Esophagus muscularis mucosa (tissue), 4 donors: Measurements from ENCODE around the gene SH3RF3. TPM values are rescaled to one million over a fixed set of nuclear protein-coding genes. Genes with fewer than 3 reads are reported as not detected.
A peak's percentile ranks its signal among the peaks of the same experiment; 100 is the strongest.

Source experiments
- DNase-seq: peaks from one replicate; pipeline ENCODE4 v3.0.0-alpha.2; 2017; ENCODE audit errors: extremely low spot score
- H3K27ac ChIP-seq, 4 donors: fragments of 200-600 bp; sonication (generic); replicated peaks in 1 of 4; 1 replicate in 3 of 4; 2 replicates in 1 of 4; pipeline ENCODE4 v1.5.1; 2016 to 2019; ENCODE audit warnings: mild to moderate bottlenecking in 1 of 4
- H3K27me3 ChIP-seq, 4 donors: fragments of 200-600 bp; sonication (generic); one replicate each; pipeline versions ENCODE4 v1.5.1 to v1.6.0; 2016 to 2019
- H3K36me3 ChIP-seq, 4 donors: fragments of 200-600 bp; sonication (generic); one replicate each; pipeline ENCODE4 v1.5.1; 2016 to 2019
- H3K4me1 ChIP-seq, 4 donors: fragments of 200-600 bp; sonication (generic); one replicate each; pipeline ENCODE4 v1.5.1; 2016 to 2019
- H3K4me3 ChIP-seq, 4 donors: fragments of 200-600 bp; sonication (generic); 1 replicate in 2 of 4; 2 replicates in 2 of 4; pipeline ENCODE4 v1.5.1; 2016 to 2019; ENCODE audit warnings: mild to moderate bottlenecking in 4 of 4, moderate library complexity in 1 of 4
- H3K9me3 ChIP-seq, 4 donors: fragments of 200-600 bp; sonication (generic); 1 replicate in 3 of 4; 2 replicates in 1 of 4; pipeline ENCODE4 v1.5.1; 2016 to 2019
- EP300 ChIP-seq: sonication (generic); formaldehyde crosslinking; IDR thresholded peaks from one replicate; pipeline ENCODE4 v1.6.1; 2017; ENCODE audit warnings: antibody characterized with exemption
- POLR2A ChIP-seq: fragments of 450-650 bp; IDR thresholded peaks from one replicate; pipeline ENCODE4 v1.6.1; 2017; ENCODE audit warnings: antibody characterized with exemption, moderate library complexity, mild to moderate bottlenecking, low read depth
- POLR2AphosphoS5 ChIP-seq, 2 donors: sonication (generic); formaldehyde crosslinking; IDR thresholded peaks; one replicate each; pipeline ENCODE4 v1.6.1; 2017; ENCODE audit warnings: antibody characterized with exemption in 2 of 2
- WGBS: methylation state at CpG from one replicate; pipeline ENCODE4 v1.1.5; 2018; 5-methylcytosine and 5-hydroxymethylcytosine counted together
- intact Hi-C: fragments of 100-400 bp; cut with DNase I; formaldehyde crosslinking; loops from one replicate; pipeline ENCODE4 v1.15.1; 2023
- total RNA-seq, 4 donors: library from RNA; depleted of rRNA; stranded (reverse); fragments of >200 nt; gene quantifications; one replicate each; pipeline versions ENCODE4 v1.1.0 to v1.2.1, GENCODE V29; 2016
- TF ChIP-seq, protein P1 (sequence below), 3 experiments: fragments of 200-600 bp in 2 of 3; fragments of 450-650 bp in 1 of 3; sonication (generic) in 2 of 3; IDR thresholded peaks; one replicate each; pipeline ENCODE4 v1.5.1; 2017 to 2019; ENCODE audit warnings: antibody characterized with exemption in 3 of 3, mild to moderate bottlenecking in 2 of 3, moderate library complexity in 1 of 3

The SH3RF3 gene
- total RNA-seq, 4 donors from 2014 or later: 6.3 to 17.5 (median 11.3) TPM

DNA sequence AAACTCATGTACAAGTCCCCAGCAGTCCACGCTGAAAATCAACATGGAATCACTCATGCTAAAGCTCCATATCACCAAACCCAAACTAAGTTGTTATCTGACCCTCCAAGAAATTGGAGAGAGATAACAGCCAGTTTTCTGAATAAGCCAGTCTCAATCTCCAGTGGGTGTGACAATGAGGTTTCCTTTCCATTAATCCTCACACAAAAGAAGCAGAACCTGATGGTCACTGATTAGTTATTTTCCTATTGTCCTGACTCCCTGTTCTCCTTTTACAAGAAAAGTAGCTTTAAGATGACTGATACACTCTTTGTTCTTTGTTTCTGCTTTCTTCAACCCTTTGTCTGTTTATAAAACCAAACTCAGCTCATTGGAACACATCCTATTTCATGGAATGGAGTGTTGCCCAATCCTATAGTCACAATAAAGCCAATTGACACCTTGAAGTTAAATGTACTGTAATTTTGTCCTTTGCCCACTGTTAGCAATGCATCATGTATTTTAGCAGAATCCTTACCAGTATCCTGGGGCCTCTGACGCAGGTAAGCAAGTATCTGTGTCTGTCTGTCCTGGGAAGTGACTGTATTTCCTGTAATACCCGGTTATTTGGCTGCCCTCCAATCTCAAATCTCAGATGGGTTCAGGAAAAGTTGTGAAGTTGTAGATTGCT, 30.6 kb upstream of the SH3RF3 start:
- TF ChIP-seq POLR2AphosphoS5 (IDR thresholded peaks at IDR 0.05) (no peak), EP300 (no peak), POLR2A (no peak)
- TF ChIP-seq, protein P1, sequence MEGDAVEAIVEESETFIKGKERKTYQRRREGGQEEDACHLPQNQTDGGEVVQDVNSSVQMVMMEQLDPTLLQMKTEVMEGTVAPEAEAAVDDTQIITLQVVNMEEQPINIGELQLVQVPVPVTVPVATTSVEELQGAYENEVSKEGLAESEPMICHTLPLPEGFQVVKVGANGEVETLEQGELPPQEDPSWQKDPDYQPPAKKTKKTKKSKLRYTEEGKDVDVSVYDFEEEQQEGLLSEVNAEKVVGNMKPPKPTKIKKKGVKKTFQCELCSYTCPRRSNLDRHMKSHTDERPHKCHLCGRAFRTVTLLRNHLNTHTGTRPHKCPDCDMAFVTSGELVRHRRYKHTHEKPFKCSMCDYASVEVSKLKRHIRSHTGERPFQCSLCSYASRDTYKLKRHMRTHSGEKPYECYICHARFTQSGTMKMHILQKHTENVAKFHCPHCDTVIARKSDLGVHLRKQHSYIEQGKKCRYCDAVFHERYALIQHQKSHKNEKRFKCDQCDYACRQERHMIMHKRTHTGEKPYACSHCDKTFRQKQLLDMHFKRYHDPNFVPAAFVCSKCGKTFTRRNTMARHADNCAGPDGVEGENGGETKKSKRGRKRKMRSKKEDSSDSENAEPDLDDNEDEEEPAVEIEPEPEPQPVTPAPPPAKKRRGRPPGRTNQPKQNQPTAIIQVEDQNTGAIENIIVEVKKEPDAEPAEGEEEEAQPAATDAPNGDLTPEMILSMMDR (IDR thresholded peaks at IDR 0.05): no peak
- intact Hi-C loops: no loop called here
- Histone ChIP-seq H3K4me1 (no peaks in the 10 kb centered on the region), H3K9me3 (peaks cover 0 to 3% (median 0%) of the 10 kb centered on the region in 4 donors), H3K27me3 (peaks cover 0 to 13% (median 0%) of the 10 kb centered on the region in 4 donors), H3K36me3 (no peaks in the 10 kb centered on the region), H3K4me3 (no peak overlapping the region), H3K27ac (no peak overlapping the region)
- WGBS: 50% methylated on average over 3 of the region's 3 CpGs
- DNase-seq: no peak

DNA sequence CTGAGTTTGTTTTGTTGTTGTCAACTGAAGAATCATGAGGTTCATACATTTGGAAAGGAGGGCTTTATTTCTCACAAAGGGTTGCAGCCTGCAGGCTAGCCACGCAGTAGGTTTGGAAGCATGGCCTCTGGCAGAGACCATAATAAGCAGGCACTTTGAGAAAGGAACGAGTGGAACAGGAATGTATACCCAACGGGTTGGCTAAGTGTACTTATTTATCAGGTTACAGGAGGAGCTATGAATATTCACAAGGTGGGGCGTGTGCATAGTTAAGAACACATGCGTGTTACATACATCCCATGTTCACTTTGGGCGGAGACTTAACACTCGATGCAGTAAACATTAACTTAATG, 30.1 kb upstream of the SH3RF3 start:
- no peaks in the 10 kb centered on the region for H3K36me3 ChIP-seq
- 78% methylated on average over 7 of the region's 7 CpGs for WGBS
- peaks cover 0 to 13% (median 0%) of the 10 kb centered on the region in 4 donors for H3K27me3 ChIP-seq
- intact Hi-C loops: no loop called here
- H3K4me1 ChIP-seq: no peaks in the 10 kb centered on the region
- TF ChIP-seq POLR2AphosphoS5 (IDR thresholded peaks at IDR 0.05) (no peak), EP300 (no peak), POLR2A (no peak)
- TF ChIP-seq, protein P1 (IDR thresholded peaks at IDR 0.05): no peak
- peaks cover 0 to 3% (median 0%) of the 10 kb centered on the region in 4 donors for H3K9me3 ChIP-seq
- no peak overlapping the region for H3K4me3 ChIP-seq
- H3K27ac ChIP-seq: no peak overlapping the region
- peak; percentile 50 for DNase-seq

DNA sequence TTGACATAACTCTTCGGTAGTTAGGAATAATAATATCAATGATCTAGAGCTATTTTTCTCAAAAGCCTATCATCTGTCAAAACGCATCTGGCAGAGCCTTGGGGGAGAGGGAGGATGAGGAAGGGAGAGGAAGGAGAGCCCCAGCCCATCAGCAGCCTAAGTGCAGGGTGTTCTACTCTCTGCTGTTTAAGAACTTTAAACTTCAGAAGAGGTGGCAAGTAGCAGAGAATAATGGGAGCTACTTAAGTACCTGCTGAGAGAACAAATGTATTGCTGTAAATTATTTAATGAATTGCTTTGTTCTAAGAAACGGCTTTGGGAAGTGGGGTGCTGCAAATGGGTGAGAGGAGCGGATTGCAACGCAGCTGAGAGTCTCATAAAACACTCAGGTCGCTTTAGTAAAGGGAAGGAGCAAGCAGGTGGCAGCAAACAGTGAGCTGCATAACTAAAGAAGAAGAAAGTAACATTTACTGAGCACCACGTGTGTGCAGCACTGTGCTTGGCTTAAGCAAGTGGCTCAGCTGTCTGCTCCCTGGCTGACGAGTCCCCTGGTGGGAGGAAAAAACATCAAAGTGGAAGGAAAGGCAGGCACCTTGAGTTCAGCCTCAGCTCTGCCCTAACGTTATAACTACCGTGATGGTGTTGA, 26.3 kb upstream of the SH3RF3 start:
- Histone ChIP-seq H3K9me3 (no peaks in the 10 kb centered on the region), H3K4me3 (no peak overlapping the region), H3K36me3 (no peaks in the 10 kb centered on the region), H3K4me1 (no peaks in the 10 kb centered on the region), H3K27ac (no peak overlapping the region), H3K27me3 (peaks cover 0 to 13% (median 0%) of the 10 kb centered on the region in 4 donors)
- WGBS: 34% methylated on average over 10 of the region's 10 CpGs
- DNase-seq: no peak
- TF ChIP-seq EP300 (no peak), POLR2AphosphoS5 (IDR thresholded peaks at IDR 0.05) (no peak), POLR2A (no peak)
- TF ChIP-seq, protein P1 (IDR thresholded peaks at IDR 0.05): no peak
- intact Hi-C loops: no loop called here

DNA sequence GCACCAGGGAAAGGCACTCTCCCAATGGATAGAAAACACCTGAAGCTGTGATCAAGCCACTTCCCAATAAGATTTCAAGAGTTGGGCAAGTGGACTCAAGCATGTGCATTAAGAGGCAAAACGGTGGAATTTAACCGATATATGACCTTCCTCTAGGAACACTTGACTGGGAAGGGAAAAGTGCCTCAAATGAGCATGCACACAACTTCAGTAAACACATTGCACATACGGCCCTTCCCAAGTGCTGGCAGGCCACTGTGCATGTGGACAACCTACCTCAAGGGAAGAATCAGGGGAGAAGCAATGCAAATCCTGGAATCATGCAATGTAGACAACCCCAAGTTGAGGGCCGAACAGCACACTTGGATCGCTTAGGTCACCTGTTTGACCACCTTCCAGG, 23.9 kb upstream of the SH3RF3 start:
- intact Hi-C loops: no loop called here
- TF ChIP-seq POLR2AphosphoS5 (IDR thresholded peaks at IDR 0.05): no peak
- no peak for TF ChIP-seq POLR2A
- TF ChIP-seq EP300: no peak
- TF ChIP-seq, protein P1 (IDR thresholded peaks at IDR 0.05): no peak
- H3K9me3 ChIP-seq: no peaks in the 10 kb centered on the region
- no peak for DNase-seq
- H3K27ac ChIP-seq: no peak overlapping the region
- no peaks in the 10 kb centered on the region for H3K36me3 ChIP-seq
- no peak overlapping the region for H3K4me3 ChIP-seq
- no peaks in the 10 kb centered on the region for H3K4me1 ChIP-seq
- peaks cover 0 to 6% (median 0%) of the 10 kb centered on the region in 4 donors for H3K27me3 ChIP-seq
- 91% methylated on average over 5 of the region's 5 CpGs for WGBS
